ENCODE data around the gene B3GALT6. TPM values are rescaled to one million over a fixed set of nuclear protein-coding genes. Genes with fewer than 3 reads are reported as not detected.

The B3GALT6 gene
- total RNA-seq, 1 experiment from 2014 or later: 27.1 TPM

DNA sequence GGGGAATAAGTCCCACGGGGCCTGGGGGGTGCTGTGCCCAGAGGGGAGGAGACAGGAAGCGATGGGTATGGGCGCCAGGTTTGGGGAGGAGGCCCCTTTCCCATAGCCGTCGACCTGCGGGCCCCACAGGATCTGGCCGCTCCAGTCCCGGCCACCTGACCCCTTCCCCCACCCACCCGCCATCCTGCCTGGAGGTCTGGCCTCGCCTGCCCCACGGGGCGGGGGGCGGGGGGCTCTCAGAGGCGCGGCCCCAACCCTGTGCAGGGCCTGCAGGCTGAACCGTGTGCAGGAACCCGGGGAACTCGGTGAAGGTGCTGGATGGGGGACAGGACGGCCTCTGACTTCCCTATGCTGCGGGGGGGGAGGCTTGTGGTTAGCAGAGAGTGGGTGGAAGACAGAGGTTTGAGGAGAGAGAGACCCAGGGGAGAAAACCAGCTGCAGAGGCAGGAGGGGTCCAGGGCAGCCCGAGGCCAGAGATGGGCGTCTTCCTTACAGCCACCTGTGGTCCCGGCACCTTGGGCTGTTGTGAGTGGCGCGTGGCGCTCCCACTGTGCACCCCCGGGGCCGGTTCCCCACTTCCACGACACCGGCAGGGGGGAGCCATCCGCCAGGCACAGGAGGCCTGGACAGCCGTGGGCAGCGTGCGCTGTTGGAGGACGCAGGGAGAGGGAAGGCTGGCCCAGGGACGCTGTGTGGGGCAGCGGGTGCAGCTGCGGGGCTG is 23.2 kb upstream of the B3GALT6 start:
- no peak overlapping the region for H2BK15ac ChIP-seq (ENCODE audit: low read depth, low read length)
- TF ChIP-seq CTCF (conservative IDR thresholded peaks at IDR 0.05): no peak
- H3K27ac Mint-ChIP-seq: peak overlapping the region in 1 of 3 experiments; percentile 93; a peak in 1 of 7 replicates
- no peak overlapping the region for H2AFZ ChIP-seq (ENCODE audit: low read length)
- WGBS (ENCODE audit: extremely low coverage, insufficient read length, low lambda C conversion rate): no CpG with 5 or more reads among the region's 38 CpGs
- H3K4me2 ChIP-seq (ENCODE audit: insufficient read depth, insufficient read length, low read length): no peak overlapping the region
- no peak overlapping the region for H4K8ac ChIP-seq (replicated peaks; ENCODE audit: insufficient read length, low read depth, low read length)
- no peak overlapping the region for H3K27ac ChIP-seq (ENCODE audit: insufficient read length, low read depth, low read length)
- no peak overlapping the region for H3K9ac ChIP-seq (ENCODE audit: extremely low read depth, insufficient read length, low read length)
- no peak overlapping the region for H3K23ac ChIP-seq (ENCODE audit: insufficient read length, low read depth, low read length)
- no peak overlapping the region for H2BK12ac ChIP-seq (ENCODE audit: insufficient read length, low read depth, low read length)
- H2BK120ac ChIP-seq (ENCODE audit: low read depth, low read length, poor library complexity, severe bottlenecking): no peak overlapping the region
- H4K91ac ChIP-seq (ENCODE audit: insufficient read length, low read depth, low read length): no peak overlapping the region
- no peaks in the 10 kb centered on the region for H3K4me1 ChIP-seq (ENCODE audit: insufficient read depth, low read length)
- no peak overlapping the region for H3K14ac ChIP-seq (ENCODE audit: insufficient read depth, low read length)
- no peak overlapping the region for H2BK20ac ChIP-seq (ENCODE audit: low read depth, low read length, poor library complexity, severe bottlenecking)
- H3K23me2 ChIP-seq (ENCODE audit: insufficient read length, low read depth, low read length, poor library complexity, severe bottlenecking): peaks cover 1% of the 10 kb centered on the region
- peaks cover 2 to 6% of the 10 kb centered on the region in 2 experiments; a peak in 2 of 4 replicates for H3K4me1 Mint-ChIP-seq
- no peaks in the 10 kb centered on the region; the same call in 1 of the 2 replicates for H3K27me3 ChIP-seq (ENCODE audit: insufficient read depth, low read length)
- H4K20me1 ChIP-seq (ENCODE audit: control insufficient read depth, insufficient read depth, insufficient read length): no peaks in the 10 kb centered on the region
- no peak overlapping the region for H3K4ac ChIP-seq (ENCODE audit: low read depth, low read length)
- H3K18ac ChIP-seq (ENCODE audit: insufficient read length, low read depth, low read length): no peak overlapping the region
- no peaks in the 10 kb centered on the region for H3K36me3 Mint-ChIP-seq (ENCODE audit: insufficient read depth in 1 of 3, low read depth in 3 of 3)
- no peak for DNase-seq
- no peaks in the 10 kb centered on the region for H3K9me3 Mint-ChIP-seq
- no peak overlapping the region for H3K56ac ChIP-seq (ENCODE audit: insufficient read length, low read depth, low read length)
- H3K79me2 ChIP-seq (ENCODE audit: insufficient read depth, low read length): no peaks in the 10 kb centered on the region
- no peaks in the 10 kb centered on the region for H3K9me3 ChIP-seq (ENCODE audit: control insufficient read depth, low read depth, low read length)
- no peak overlapping the region for H2BK5ac ChIP-seq (ENCODE audit: insufficient read length, low read length)
- H3T11ph ChIP-seq (ENCODE audit: low read length): no peak overlapping the region
- H3K4me3 Mint-ChIP-seq: no peak overlapping the region
- H4K5ac ChIP-seq (ENCODE audit: insufficient read length, low read depth, low read length): no peak overlapping the region
- H3K27me3 Mint-ChIP-seq (ENCODE audit: low read depth): peaks cover 15% of the 10 kb centered on the region
- H2AK5ac ChIP-seq (ENCODE audit: insufficient read length, low read length): no peak overlapping the region
- H3K79me1 ChIP-seq (ENCODE audit: insufficient read depth, low read depth, low read length, poor library complexity, severe bottlenecking): no peaks in the 10 kb centered on the region

Data from H9 (cell line).